PC-9 (cell line): ENCODE results near the gene DHODH.

Experiments used
- CTCF ChIP-seq: fragments of 200-600 bp; sonication (generic); conservative IDR thresholded peaks from 2 replicates; pipeline ENCODE4 v1.6.1; 2017; ENCODE audit warnings: mixed run types, antibody characterized with exemption, mild to moderate bottlenecking, moderate library complexity
- EZH2 ChIP-seq: fragments of 200-600 bp; sonication (generic); IDR thresholded peaks from 2 replicates; pipeline ENCODE4 v1.8.0; 2017; ENCODE audit warnings: antibody characterized with exemption, low read depth

GRCh38 chr16:72051818-72052217 is 43.3 kb downstream of the DHODH start:
- TF ChIP-seq EZH2 (no peak), CTCF (no peak)
